ENCODE measurements around the gene KANSL1.

- TF ChIP-seq CREB1 (CRISPR knock-in tag; IDR thresholded peaks at IDR 0.05) = no peak
- TF ChIP-seq RELA (CRISPR knock-in tag; IDR thresholded peaks at IDR 0.05; ENCODE audit: borderline replicate concordance) = no peak
- TF ChIP-seq ZSCAN18 (CRISPR knock-in tag; IDR thresholded peaks at IDR 0.05) = no peak
- TF ChIP-seq RORB (CRISPR knock-in tag; IDR thresholded peaks at IDR 0.05) = no peak
- no peak for TF ChIP-seq CTCF (IDR thresholded peaks at IDR 0.05)
- no peak for TF ChIP-seq AFF4 (CRISPR knock-in tag; IDR thresholded peaks at IDR 0.05; ENCODE audit: borderline replicate concordance)
- no peak for TF ChIP-seq STAT6 (CRISPR knock-in tag; conservative IDR thresholded peaks at IDR 0.05; ENCODE audit: low read depth)
- no peak for TF ChIP-seq HMGXB4 (CRISPR knock-in tag; IDR thresholded peaks at IDR 0.05)
- TF ChIP-seq ELF4 (CRISPR knock-in tag; IDR thresholded peaks at IDR 0.05; ENCODE audit: low read depth) = no peak
- TF ChIP-seq TEAD4 (CRISPR knock-in tag; IDR thresholded peaks at IDR 0.05) = no peak
- TF ChIP-seq MAX (CRISPR knock-in tag; IDR thresholded peaks at IDR 0.05) = no peak
- no peak for TF ChIP-seq ESRRA (CRISPR knock-in tag; IDR thresholded peaks at IDR 0.05; ENCODE audit: borderline replicate concordance)
Observed at GRCh38 chr17:46029627-46030026, 163.6 kb downstream of the KANSL1 start.

All from WTC11 (cell line).